Vagina (tissue), 2 donors: ENCODE data around the gene CEP70.

Experiments used
- POLR2A ChIP-seq, 2 donors: fragments of 450-650 bp; IDR thresholded peaks; one replicate each; pipeline ENCODE4 v1.6.1; 2017; ENCODE audit warnings: antibody characterized with exemption in 2 of 2, mild to moderate bottlenecking in 2 of 2, moderate library complexity in 2 of 2
- TF ChIP-seq, protein P1 (sequence below), 3 experiments: fragments of 450-650 bp in 2 of 3; fragments of 200-600 bp in 1 of 3; sonication (generic) in 1 of 3; IDR thresholded peaks; one replicate each; pipeline ENCODE4 v1.5.1; 2017 to 2019; ENCODE audit warnings: antibody characterized with exemption in 3 of 3, mild to moderate bottlenecking in 2 of 3, moderate library complexity in 2 of 3

GRCh38 chr3:138477801-138478200 lies 116.3 kb downstream of the CEP70 start:
- TF ChIP-seq, protein P1, sequence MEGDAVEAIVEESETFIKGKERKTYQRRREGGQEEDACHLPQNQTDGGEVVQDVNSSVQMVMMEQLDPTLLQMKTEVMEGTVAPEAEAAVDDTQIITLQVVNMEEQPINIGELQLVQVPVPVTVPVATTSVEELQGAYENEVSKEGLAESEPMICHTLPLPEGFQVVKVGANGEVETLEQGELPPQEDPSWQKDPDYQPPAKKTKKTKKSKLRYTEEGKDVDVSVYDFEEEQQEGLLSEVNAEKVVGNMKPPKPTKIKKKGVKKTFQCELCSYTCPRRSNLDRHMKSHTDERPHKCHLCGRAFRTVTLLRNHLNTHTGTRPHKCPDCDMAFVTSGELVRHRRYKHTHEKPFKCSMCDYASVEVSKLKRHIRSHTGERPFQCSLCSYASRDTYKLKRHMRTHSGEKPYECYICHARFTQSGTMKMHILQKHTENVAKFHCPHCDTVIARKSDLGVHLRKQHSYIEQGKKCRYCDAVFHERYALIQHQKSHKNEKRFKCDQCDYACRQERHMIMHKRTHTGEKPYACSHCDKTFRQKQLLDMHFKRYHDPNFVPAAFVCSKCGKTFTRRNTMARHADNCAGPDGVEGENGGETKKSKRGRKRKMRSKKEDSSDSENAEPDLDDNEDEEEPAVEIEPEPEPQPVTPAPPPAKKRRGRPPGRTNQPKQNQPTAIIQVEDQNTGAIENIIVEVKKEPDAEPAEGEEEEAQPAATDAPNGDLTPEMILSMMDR (IDR thresholded peaks at IDR 0.05), result no peak
- TF ChIP-seq POLR2A (IDR thresholded peaks at IDR 0.05), result no peak
